AG09319 (cell line): ENCODE measurements around the gene USP6NL.

Source experiments
- DNase-seq: peaks from one replicate; pipeline ENCODE4 v3.0.0-alpha.2; 2010; ENCODE audit warnings: low read depth; ENCODE audit errors: extremely low read depth
- TF ChIP-seq, protein P1 (sequence below): IDR thresholded peaks from 2 replicates; pipeline ENCODE4 v1.5.1; 2011; ENCODE audit warnings: low read depth, mild to moderate bottlenecking, inconsistent platforms, low read length, moderate library complexity

USP6NL gene

DNA sequence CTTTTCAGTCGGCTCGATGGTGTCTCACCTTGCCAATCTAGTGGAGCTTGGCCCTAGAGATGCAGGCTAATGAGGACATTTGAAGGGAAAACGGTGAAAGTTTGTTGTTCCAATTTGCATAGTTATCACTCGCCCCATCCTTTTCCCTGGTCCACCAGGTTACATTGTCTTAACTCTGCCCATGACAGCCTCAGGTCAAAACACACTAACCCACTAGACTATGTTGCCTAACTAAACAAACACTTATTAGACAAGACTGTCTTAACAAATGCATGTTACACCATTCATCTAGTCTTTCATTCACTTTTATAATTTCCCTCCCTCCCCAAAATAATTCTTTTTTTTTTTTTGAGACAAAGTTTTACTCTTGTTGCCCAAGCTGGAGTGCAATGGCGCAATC, 40.7 kb downstream of the USP6NL start:
- TF ChIP-seq, protein P1, sequence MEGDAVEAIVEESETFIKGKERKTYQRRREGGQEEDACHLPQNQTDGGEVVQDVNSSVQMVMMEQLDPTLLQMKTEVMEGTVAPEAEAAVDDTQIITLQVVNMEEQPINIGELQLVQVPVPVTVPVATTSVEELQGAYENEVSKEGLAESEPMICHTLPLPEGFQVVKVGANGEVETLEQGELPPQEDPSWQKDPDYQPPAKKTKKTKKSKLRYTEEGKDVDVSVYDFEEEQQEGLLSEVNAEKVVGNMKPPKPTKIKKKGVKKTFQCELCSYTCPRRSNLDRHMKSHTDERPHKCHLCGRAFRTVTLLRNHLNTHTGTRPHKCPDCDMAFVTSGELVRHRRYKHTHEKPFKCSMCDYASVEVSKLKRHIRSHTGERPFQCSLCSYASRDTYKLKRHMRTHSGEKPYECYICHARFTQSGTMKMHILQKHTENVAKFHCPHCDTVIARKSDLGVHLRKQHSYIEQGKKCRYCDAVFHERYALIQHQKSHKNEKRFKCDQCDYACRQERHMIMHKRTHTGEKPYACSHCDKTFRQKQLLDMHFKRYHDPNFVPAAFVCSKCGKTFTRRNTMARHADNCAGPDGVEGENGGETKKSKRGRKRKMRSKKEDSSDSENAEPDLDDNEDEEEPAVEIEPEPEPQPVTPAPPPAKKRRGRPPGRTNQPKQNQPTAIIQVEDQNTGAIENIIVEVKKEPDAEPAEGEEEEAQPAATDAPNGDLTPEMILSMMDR: no peak

DNA sequence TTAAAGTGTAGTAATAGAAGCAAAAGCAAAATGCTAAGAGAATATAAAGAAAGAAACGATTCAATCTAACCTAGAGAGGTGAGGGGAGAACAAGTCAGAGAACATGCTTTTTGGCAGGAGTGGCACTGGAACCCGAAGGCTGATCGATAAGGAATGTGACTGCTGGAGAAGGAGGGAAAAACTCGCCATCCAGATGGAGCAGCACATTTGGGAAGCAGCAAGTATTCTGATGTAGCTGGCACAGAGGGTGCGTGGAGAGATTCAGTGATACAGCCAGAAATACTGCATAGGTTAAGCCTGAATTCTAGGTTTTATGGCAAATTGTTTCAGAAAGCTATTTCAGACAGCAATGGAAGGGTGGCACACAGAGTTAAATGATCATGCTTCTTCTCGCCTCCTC, 42.0 kb downstream of the USP6NL start:
- DNase-seq: no peak
- TF ChIP-seq, protein P1: no peak

More for the DNA sequence above, 40.7 kb downstream of the USP6NL start:
- DNase-seq: no peak

DNA sequence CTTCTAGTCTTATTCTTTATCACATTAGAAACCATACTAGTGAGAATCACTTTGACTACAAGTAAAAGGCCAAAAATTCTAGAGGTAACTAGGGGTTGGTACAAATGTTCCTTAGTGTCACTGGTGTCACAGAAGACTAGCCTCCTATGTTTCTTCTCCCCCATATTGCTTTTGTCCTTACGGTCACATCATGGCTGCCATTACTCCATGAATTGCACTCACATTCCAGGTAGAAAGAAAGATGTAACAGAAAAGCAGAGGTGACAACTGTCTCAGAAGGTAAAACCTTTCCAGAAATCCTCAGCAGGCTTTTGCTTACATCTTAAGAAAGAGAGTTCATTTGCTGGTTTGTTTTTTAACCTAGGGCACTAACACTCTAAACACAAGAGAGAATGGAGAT, 42.9 kb downstream of the USP6NL start:
- TF ChIP-seq, protein P1: no peak
- DNase-seq: no peak

DNA sequence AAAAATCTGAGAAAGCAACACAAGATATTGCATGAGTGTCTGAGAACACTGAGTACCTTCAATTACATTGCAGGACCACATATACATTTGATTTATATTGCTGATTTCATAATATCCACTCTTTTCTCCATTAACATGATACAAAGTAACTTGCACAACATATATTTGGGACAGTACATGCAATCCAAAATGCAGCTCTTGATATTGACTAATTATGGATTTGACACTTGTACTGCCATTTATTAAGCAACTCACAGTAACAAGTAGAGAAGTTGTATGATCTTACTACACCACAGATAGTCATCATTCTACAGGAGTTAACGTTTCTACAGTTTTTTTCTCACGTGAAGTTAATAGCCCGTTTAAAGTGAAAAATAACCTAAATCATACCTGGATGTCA, 46.7 kb downstream of the USP6NL start:
- DNase-seq: no peak
- TF ChIP-seq, protein P1: no peak

DNA sequence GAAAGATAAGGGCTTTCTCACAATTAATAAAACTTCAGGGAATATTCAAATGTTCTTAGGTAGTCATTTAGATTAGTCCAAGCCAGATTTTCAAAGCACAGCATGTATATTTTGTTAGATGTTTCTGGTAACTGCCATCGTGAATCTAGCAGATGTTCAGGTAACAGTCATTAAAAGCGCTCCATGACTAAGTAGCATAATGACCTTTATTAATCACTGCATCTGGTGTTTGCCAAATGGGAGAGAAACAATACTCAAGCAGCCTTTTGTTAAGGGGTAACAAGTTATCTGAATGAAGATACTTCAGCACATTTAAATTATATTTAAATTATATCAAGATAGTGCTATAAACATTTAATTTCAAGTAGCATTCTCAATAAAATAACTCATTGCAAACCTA, 47.5 kb downstream of the USP6NL start:
- no peak for DNase-seq
- TF ChIP-seq, protein P1: no peak

DNA sequence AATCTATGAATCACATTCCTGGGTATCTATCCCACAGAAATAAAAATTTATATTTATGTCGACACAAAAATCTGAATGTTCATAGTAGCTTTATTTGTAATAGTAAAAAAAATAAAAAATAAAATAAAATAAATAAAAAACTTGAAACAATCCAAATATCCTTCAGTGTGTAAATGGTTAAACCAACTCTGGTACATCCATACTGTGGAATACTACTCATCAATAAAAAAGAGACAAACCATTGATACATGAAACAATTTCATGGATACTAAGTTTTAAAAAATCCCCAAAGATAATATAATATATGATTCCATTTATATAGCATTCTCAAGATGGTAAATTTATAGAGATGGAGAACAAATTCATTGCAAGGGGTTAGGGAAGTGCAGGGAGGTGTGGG, 48.6 kb downstream of the USP6NL start:
- TF ChIP-seq, protein P1: no peak
- no peak for DNase-seq

DNA sequence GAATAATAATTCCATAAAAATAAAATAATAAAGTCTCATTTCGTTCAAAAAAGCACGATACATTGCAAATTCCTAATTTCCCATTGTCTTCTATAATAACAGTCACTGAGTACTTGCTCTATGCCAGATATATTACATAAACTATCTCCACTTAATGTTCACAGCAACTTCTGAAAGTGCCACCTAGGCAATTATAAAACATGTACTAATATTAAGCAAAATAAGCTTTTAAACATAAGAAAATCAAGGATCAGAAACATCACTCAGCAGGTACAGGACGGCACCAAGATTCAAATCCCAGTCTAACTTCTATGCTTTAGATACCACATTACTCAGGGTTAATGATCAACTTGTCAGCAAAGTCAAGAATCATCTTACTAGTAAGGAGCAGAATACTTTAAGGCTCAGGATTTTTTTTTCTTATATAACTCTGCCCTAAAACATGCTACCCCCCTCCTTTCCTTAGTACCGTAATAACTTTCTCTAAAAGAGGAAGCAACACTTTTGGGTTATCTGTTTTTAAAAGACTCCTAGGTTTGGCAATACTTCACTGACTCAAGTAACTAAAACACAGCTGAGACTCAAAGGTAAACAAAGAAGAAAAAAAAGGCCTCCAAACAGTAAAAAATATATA, 51.3 kb downstream of the USP6NL start:
- DNase-seq: no peak
- TF ChIP-seq, protein P1: no peak
